Glutamatergic neuron (in vitro differentiated cells): ENCODE measurements around the gene LRIT2. TPM values are rescaled to one million over a fixed set of nuclear protein-coding genes. Genes with fewer than 3 reads are reported as not detected.

ENCODE experiments used
- DNase-seq: peaks from one replicate; pipeline ENCODE4 v3.0.0; 2022
- H3K27ac Mint-ChIP-seq: one replicate; pipeline ENCODE4 v1.8.0; 2020; ENCODE audit warnings: mild to moderate bottlenecking, mixed read lengths, inconsistent platforms; ENCODE audit not compliant: unreplicated experiment
- H3K27me3 Mint-ChIP-seq: one replicate; pipeline ENCODE4 v1.8.0; 2020; ENCODE audit warnings: mild to moderate bottlenecking, moderate library complexity, mixed read lengths, inconsistent platforms; ENCODE audit not compliant: unreplicated experiment
- H3K36me3 Mint-ChIP-seq: one replicate; pipeline ENCODE4 v1.8.0; 2020; ENCODE audit warnings: mild to moderate bottlenecking, mixed read lengths, inconsistent platforms; ENCODE audit not compliant: unreplicated experiment
- H3K4me1 Mint-ChIP-seq: one replicate; pipeline ENCODE4 v1.8.0; 2020; ENCODE audit warnings: mild to moderate bottlenecking, low read depth, mixed read lengths, inconsistent platforms; ENCODE audit not compliant: unreplicated experiment
- H3K4me3 Mint-ChIP-seq: one replicate; pipeline ENCODE4 v1.8.0; 2020; ENCODE audit warnings: mild to moderate bottlenecking, mixed read lengths, inconsistent platforms; ENCODE audit not compliant: unreplicated experiment
- H3K9me3 Mint-ChIP-seq: one replicate; pipeline ENCODE4 v1.8.0; 2020; ENCODE audit warnings: mild to moderate bottlenecking, moderate library complexity, mixed read lengths, inconsistent platforms; ENCODE audit not compliant: unreplicated experiment
- total RNA-seq: library from RNA; stranded (reverse); fragmentation: NEBNext Ultra II Directional; extraction: Animal tissue kit (Norgen Biotek cat#: 25700); gene quantifications from one replicate; pipeline ENCODE4 v1.2.1, GENCODE V29; 2021; ENCODE audit not compliant: unreplicated experiment
- TF ChIP-seq, protein P1 (sequence below): fragments of 200-600 bp; sonication (generic); IDR thresholded peaks from one replicate; pipeline ENCODE4 v1.5.0; 2021; ENCODE audit not compliant: partially characterized antibody, unreplicated experiment

The LRIT2 gene
- total RNA-seq, 1 donor from 2014 or later = not detected

DNA sequence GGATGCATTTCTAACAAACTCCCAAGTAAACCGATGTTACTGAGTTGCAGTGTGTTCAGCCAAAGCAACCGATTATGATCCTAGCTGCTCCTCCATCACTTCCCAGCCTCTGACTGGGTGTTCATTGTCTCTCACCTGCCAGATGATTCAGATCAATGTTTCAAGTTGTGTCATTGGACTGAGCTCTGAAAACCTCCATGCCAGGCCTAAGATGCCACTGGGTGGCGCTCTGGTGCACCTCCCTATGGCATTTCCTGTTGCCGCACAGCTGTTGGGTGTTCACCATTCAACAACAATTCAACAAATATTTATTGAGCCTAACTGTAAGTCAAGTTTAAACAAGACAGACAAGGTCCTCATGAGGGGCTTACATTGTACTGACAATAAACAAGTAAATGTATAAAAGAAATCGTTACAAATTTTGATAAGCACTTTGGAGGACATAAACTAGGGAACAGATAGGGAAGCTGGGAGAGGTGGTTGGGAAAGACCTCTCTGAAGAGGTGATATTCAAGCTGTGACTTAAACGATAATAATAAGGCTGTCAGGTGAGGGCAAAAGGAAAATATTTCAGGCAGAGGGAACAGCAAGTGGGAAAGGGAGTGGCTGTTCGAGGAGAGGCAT lies 42.3 kb upstream of the LRIT2 start:
- Mint-ChIP-seq H3K4me1 (peaks cover 5% of the 10 kb centered on the region), H3K36me3 (no peaks in the 10 kb centered on the region), H3K27ac (no peak overlapping the region), H3K4me3 (no peak overlapping the region), H3K27me3 (no peaks in the 10 kb centered on the region), H3K9me3 (no peaks in the 10 kb centered on the region)
- DNase-seq = peak; percentile 76
- TF ChIP-seq, protein P1, sequence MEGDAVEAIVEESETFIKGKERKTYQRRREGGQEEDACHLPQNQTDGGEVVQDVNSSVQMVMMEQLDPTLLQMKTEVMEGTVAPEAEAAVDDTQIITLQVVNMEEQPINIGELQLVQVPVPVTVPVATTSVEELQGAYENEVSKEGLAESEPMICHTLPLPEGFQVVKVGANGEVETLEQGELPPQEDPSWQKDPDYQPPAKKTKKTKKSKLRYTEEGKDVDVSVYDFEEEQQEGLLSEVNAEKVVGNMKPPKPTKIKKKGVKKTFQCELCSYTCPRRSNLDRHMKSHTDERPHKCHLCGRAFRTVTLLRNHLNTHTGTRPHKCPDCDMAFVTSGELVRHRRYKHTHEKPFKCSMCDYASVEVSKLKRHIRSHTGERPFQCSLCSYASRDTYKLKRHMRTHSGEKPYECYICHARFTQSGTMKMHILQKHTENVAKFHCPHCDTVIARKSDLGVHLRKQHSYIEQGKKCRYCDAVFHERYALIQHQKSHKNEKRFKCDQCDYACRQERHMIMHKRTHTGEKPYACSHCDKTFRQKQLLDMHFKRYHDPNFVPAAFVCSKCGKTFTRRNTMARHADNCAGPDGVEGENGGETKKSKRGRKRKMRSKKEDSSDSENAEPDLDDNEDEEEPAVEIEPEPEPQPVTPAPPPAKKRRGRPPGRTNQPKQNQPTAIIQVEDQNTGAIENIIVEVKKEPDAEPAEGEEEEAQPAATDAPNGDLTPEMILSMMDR = peak; percentile 66

DNA sequence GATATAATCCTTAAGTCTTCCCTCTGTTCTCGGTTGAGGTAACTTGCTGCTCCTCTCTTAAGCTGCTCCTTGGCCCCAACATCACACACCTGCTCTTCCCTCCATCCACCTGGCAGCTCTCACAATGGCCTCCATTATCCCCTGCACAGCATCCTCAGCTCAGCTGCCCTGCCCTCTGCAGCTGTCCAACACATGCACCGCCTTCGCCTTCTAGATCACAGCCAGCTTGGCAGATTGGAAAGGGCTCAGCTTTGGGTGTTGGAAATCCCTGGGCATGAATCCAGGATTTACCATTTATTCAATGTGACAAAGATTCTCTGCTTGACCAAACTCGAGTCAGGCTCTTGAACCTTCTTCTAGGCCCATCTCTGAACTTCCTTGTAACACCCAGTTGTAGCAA lies 40.1 kb upstream of the LRIT2 start:
- H3K9me3 Mint-ChIP-seq = no peaks in the 10 kb centered on the region
- TF ChIP-seq, protein P1 = no peak
- H3K27ac Mint-ChIP-seq = no peak overlapping the region
- peaks cover 3% of the 10 kb centered on the region for H3K27me3 Mint-ChIP-seq
- no peaks in the 10 kb centered on the region for H3K36me3 Mint-ChIP-seq
- no peak for DNase-seq
- peaks cover 5% of the 10 kb centered on the region for H3K4me1 Mint-ChIP-seq
- no peak overlapping the region for H3K4me3 Mint-ChIP-seq

DNA sequence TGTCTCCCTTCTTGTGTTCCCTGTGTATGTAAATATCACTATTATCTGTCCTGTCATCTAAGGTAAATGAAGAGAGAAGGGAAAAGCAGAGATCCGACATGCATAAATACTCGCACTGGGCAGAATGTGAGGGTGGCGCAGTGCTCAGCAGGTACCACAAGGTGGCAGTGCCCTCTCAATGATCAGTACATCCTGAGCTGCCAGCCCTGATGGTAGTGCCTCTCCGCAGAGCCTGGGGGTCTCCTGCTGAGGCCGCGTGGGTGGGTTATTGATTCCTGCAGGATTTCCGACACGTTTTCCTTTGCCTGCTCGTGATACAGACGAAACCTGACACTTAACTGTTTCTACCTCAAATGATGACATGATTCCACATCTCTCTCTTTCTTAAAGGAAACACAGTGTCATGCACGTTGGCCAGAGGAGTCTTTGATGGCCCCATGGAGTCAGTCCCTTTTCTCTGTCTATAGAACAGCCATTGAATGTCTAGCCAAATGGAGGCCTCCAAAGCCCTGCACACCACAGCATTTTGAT lies 39.3 kb upstream of the LRIT2 start:
- peak; percentile 87 for DNase-seq
- H3K27me3 Mint-ChIP-seq = peaks cover 3% of the 10 kb centered on the region
- H3K27ac Mint-ChIP-seq = no peak overlapping the region
- H3K36me3 Mint-ChIP-seq = no peaks in the 10 kb centered on the region
- peaks cover 5% of the 10 kb centered on the region for H3K4me1 Mint-ChIP-seq
- TF ChIP-seq, protein P1 = peak; percentile 86
- no peak overlapping the region for H3K4me3 Mint-ChIP-seq
- no peaks in the 10 kb centered on the region for H3K9me3 Mint-ChIP-seq

DNA sequence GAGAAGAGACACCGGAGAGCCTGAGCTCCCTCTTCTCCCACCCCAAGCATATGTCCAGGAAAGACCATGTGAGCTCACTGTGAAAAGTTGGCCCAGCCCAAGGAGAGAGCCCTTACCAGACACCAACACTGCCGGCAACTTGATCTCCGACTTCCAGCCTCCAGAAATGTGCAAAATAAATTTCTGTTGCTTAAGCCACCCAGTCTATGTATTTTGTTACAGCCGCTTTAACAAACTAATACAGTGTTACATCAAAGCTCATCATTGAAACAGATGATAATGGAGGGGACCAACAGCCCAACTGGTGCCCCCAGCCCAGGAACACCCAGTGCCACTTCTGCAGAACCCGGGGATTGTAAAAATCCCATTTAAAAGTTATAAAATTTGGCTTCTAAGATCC lies 38.4 kb upstream of the LRIT2 start:
- Mint-ChIP-seq H3K27ac (no peak overlapping the region), H3K4me1 (peaks cover 5% of the 10 kb centered on the region), H3K36me3 (no peaks in the 10 kb centered on the region), H3K9me3 (no peaks in the 10 kb centered on the region), H3K27me3 (peaks cover 3% of the 10 kb centered on the region), H3K4me3 (no peak overlapping the region)
- DNase-seq = no peak
- TF ChIP-seq, protein P1 = no peak

DNA sequence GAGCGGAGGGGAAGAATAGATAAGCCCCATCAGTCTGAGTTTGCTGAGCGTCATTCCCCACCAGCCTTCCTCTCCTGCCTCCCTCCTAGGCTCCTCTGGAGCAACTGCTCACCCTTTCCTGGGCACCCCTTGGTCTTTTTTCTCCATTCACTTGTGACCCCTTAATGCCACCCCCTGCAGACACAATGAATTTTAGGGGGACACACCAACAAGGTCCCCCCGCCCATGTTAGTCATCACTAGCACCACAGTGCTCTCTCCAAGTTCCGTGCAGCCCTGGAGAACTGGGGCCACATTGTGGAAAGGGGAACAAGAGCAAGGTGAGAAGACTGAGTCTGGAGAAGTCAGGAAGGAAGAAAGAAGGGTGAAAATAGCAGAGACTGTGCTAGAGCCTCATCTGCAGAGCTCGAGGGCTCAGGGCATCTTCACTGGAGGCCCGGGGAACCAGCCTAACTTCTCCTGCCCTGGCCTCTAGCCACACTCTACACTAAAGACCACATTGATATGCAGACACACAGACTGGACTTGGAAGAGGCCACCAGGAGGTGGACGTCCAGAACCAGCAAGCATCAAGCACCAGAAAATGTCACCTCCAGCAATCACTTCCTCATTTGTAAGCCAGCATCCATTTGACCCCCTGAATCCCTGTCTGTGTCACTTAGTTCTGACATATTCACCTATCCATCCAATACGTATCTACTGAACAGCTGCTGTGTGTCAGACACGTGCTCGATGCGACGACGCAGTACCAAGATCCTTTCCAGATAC lies 37.0 kb upstream of the LRIT2 start:
- H3K27ac Mint-ChIP-seq = no peak overlapping the region
- H3K27me3 Mint-ChIP-seq = peaks cover 3% of the 10 kb centered on the region
- H3K4me3 Mint-ChIP-seq = no peak overlapping the region
- peaks cover 5% of the 10 kb centered on the region for H3K4me1 Mint-ChIP-seq
- TF ChIP-seq, protein P1 = no peak
- H3K36me3 Mint-ChIP-seq = no peaks in the 10 kb centered on the region
- no peaks in the 10 kb centered on the region for H3K9me3 Mint-ChIP-seq
- DNase-seq = no peak
